ENCODE measurements around the gene TAS1R1.

- no peak for TF ChIP-seq EZH2 (IDR thresholded peaks at IDR 0.05; ENCODE audit: insufficient read depth, poor library complexity, severe bottlenecking)
- no peak for TF ChIP-seq EZH2phosphoT487 (IDR thresholded peaks at IDR 0.05; ENCODE audit: insufficient read depth, low read depth)
Observed at GRCh38 chr1:6601049-6601922, 46.2 kb downstream of the TAS1R1 start.
